Activated CD8-positive, alpha-beta memory T cell treated with anti-CD3 and anti-CD28 coated beads, Interleukin-2, amount 50 U/mL, for 48 hours (primary cell): ENCODE measurements around the gene DCP1B.
"Not testable (repeated sequence)": the region's sequence is repeated elsewhere in the genome, so short reads cannot be mapped to it uniquely, and the experiment has no call there.

ENCODE experiments used
- DNase-seq: peaks from one replicate; pipeline ENCODE4 v3.0.0-alpha.2; 2020

Gene DCP1B

GRCh38 chr12:1974812-1975211, 29.4 kb downstream of the DCP1B start:
- no peak for DNase-seq

GRCh38 chr12:1972856-1973317, 31.4 kb downstream of the DCP1B start:
- no peak for DNase-seq

DNA sequence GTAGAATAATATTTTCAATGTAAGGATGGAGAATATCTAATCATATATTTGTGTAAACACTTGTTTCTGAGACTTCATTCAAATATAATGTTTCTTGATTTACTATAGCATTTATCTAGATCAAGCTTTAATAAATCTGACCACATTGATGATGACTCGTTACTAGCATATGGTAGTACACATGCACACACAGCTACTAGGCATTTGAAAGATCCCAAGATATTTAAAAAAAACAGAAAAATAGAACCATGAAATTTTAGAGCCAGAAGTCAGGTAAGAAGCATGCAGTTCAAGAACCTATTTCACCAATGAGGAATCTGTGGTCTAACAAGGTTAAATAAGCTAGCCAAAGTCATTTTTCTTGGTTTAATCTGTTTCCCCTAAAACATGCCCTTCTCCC, 32.0 kb downstream of the DCP1B start:
- no peak for DNase-seq

DNA sequence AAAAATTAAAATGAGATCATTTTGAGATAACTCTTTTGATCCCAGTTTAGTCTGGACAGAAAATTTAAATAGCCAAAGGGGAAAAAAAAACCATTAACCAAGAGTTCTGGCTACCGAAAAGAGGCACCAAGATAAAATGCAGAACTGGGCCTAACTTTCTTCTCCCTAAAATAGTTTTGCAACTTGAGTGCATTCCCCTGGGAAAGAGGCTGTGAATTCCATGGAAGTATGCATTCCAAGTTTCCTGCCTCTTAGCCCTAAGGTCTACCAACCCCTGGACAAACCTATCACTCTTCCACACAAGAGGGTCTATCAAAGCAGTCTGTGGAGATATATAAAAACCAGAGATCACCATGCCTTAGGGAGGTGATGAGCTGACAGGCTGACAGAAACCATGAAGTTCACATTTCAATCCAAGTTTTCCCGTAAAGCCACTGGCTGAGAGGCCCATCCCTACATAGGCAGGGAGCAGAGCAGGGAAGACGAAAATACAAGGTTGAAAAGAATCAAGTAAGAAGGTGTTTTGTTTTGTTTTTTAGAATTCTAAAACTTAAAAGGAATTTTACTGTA, 33.8 kb downstream of the DCP1B start:
- DNase-seq, result no peak

- no peak for DNase-seq
Measured at GRCh38 chr12:1966561-1967226, 37.6 kb downstream of the DCP1B start.

- DNase-seq, result no peak
Measured at GRCh38 chr12:1965916-1966315, 38.3 kb downstream of the DCP1B start.

GRCh38 chr12:1962051-1963020, 41.9 kb downstream of the DCP1B start:
- DNase-seq, result no peak

DNA sequence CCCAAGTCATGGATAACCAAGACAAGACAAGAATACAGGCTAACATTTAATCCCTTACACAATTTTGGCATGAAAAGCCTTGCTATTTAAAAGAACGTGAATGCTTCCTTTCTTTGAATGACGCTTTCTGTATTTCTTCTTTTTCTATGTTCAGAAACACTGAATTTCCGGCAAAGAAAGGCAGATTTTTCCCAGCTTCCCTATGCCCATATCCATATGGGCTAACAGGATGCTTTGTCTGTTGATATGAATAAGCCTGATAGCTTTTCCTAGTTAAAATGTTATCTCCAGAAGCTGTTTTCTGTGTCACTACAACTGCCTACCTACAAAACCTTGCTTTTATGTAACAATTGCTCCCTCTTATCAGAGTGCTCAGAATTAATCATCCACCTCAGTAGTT, 47.5 kb downstream of the DCP1B start:
- no peak for DNase-seq

DNA sequence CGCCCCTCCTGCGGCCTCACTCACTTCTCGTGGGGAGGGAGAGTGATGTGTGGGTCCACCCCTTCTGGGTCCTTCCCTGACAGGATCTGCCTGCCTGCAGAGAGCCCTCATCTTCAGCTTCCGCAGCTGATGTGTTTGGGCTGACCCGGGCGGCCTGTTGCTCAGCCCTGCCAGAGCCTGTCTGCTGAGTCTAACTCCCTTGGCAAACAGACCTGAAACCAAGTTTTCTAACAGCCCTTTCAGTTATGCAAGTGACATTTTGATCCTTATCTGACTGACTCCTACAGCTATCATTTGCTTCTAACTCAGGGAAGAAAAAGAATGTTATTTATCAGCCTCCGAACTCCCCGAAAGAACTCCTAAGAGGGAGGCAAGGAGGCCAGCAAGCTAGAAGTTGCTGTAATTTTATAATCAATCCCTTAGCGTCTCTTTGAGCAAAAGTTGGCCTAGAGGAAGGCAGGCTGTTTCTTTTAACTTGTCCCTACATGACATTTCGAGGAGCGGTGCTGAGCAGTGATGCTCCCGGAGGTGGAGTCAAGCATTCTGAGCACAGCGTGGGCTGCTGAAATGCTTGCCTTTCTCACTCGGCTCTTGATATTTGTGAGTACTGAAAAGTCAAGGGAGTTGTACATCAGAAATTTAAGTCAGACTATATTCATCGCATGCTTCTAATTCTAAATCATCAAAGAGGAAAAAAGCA, 54.3 kb downstream of the DCP1B start:
- DNase-seq, result no peak

- no peak for DNase-seq
Measured at GRCh38 chr12:1948883-1949282, 55.4 kb downstream of the DCP1B start.

- no peak for DNase-seq
Measured at GRCh38 chr12:1947081-1947480, 57.2 kb downstream of the DCP1B start.

DNA sequence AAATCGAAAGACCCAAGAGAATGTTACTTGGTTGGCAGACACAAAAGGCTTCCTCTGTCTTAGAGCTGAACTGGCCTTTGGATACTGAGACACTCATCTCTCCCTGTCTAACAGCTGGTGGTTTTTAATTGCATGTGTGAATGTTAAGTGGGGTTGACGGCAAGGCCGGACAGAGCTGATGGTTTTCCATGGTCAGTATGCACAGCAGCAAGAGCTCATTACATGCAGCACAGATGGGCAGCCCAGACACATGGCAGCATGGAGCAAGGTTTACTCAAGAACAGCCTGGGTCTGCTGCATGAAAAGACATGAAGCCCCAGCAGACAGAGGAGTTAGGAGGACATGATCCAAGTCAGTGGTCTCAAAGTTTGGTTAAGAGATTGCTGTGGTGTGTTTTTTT, 58.0 kb downstream of the DCP1B start:
- DNase-seq, result no peak

GRCh38 chr12:1945502-1945901, 58.8 kb downstream of the DCP1B start:
- not testable (repeated sequence) for DNase-seq

DNA sequence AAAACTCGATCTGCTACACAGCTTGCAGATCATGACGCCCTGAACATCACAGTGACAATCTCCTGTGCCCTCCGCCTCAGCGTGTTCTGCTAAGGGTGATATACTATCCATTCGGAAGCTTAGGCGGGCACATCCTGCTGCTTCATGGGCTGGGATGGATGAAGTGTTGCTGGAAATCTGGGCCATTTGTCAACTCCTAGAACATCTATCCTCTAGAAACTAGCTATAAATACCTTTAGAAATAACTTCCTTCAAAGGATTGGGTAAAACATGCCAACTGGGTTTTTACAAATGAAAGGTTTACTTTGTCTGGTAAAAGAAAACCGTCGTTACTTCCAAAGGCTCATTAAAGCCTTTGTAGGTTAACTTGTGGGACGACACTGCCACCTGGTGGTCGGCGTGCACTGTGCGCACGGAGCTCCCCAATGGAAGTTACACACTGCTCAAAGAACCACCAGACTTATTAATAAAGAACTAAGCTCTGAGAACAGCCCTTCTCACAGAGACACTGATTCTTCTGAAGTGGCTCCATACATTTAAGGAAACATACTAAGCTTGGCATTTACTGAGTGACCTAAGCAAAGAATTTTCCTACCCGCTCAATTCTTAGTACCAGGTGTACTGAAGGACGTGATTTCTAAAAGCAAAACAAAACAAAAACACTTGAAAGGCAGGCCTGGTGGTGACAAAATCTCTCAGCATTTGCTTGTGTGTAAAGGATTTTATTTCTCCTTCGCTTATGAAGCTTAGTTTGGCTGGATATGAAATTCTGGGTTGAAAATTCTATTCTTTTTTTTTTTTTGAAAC, 64.3 kb downstream of the DCP1B start:
- DNase-seq, result peak; percentile 96

GRCh38 chr12:1939331-1939730, 64.9 kb downstream of the DCP1B start:
- no peak for DNase-seq

DNA sequence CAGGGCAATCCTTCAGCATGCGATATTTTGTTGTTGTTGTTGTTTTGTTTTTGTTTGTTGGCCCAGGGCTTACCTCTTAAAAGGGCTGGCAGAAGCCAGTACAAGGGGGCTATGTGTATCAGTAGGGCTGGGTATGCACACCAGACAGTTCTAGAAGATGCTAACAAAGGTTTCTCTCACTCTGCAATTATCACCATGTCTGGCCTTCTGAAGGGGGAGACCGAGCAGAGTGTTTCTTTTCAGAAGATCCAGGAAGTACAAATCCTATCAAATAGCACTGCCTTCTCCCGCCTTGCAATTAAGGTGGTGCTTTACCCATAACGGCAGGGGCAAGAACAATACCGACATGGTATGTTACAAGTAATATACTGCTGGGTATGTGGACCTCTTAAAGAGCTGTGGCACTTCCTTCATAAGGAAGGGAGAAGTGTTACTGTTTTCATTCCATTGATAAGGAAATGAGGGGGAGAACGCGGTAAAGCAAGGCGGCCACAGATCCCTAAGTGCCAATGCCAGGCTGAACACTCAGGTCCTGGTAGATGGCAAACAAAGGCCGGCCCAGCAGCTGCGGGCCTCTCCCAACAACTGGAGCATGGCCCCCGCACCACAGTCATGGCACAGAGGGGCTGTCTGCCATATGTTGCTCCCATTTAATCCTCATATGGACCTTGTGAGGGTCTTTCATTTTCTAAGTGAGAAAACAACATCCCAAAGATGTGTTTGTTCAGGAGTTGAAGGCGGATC, 66.6 kb downstream of the DCP1B start:
- DNase-seq, result peak; percentile 18

DNA sequence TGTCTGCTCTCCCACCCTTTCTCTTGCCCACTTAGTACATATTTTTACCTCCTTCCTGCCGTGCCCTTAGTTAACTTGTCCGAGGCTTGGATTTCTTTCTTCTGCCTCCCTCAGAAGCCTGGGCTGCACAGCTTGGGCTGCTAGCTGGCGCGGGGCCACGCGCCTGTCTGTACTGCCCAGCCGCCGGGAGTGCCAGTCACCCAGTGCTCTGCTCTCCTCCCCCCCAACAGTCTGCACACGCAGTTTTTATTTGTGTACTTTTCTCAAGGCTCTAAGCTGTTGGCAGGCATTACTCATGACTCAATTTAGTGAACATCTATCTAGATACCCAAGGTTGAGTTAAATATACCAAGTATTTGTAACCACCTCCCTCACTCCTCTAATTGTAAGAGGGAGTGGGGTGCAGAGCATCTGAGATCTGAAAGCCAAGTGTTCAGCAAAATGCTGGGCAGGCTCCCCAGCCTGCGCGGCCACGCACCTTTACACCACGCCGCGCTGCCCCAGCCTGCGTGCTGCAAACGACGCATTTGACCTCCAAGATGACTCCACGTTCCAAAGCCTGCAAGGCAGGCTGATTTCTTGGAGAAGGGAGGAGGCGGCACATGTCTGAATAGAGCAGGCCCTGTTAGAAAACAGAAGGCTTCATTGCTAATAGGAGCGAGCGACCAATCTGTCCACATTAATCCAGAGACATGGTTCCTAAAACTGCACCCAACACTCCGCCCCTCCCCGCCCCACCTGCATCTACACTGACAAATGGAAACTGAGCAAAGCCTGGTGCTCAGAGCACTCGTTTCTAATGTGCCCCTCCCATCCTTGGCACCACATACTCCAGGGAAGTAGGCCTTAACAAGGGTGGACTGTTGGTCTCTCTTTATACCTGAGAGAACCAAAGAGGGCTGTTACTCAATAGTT, 67.6 kb downstream of the DCP1B start:
- peak; percentile 30 for DNase-seq

GRCh38 chr12:1935700-1936378, 68.4 kb downstream of the DCP1B start:
- peak; percentile 32 for DNase-seq

GRCh38 chr12:1935242-1935641, 69.0 kb downstream of the DCP1B start:
- no peak for DNase-seq

DNA sequence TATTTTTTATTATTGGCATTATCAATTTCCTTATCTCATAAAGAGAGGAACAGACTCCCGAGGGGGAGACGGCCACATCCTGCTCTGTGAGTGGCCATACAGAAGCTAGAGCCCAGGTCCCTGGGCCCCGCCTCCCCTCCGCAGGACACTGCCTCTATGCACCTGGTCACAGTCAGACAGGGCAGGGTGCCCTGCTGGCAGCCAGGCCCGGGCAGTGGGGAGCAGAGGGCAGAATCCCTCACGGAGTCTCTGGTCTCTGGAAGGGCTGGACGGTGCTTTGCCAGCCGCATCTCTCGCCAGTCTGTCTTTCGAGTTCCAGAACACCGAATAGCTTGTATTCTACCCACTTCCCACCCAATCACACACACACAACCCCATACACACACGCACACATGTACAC, 69.4 kb downstream of the DCP1B start:
- peak; percentile 40 for DNase-seq
